PFSK-1 (cell line): ENCODE data around the gene KLHL36.

Experiments
- FOXP2 ChIP-seq: optimal IDR thresholded peaks from 2 replicates; pipeline ENCODE3; 2011; ENCODE audit warnings: borderline replicate concordance, control low read depth, inconsistent platforms; ENCODE audit not compliant: insufficient read depth; ENCODE audit errors: extremely low read length, extremely low read depth
- POLR2AphosphoS5 ChIP-seq: IDR thresholded peaks from 2 replicates; pipeline ENCODE4 v1.6.1; 2012; ENCODE audit warnings: low read depth, mild to moderate bottlenecking, control low read depth, low read length, moderate library complexity
- REST ChIP-seq, 2 experiments: IDR thresholded peaks; 2 replicates each; pipeline versions ENCODE4 v1.6.1 to v1.8.0; 2011 to 2012; ENCODE audit warnings: low read depth in 2 of 2, low read length in 2 of 2, control low read depth in 1 of 2, inconsistent platforms in 1 of 2, mild to moderate bottlenecking in 1 of 2, moderate library complexity in 1 of 2; ENCODE audit not compliant: insufficient read depth in 1 of 2
- SIN3A ChIP-seq: IDR thresholded peaks from 2 replicates; pipeline ENCODE4 v1.6.1; 2012; ENCODE audit warnings: mild to moderate bottlenecking, low read length, moderate library complexity, borderline replicate concordance; ENCODE audit not compliant: insufficient read depth
- TAF1 ChIP-seq: IDR thresholded peaks from 2 replicates; pipeline ENCODE4 v1.6.1; 2012; ENCODE audit warnings: low read length, control low read depth, borderline replicate concordance; ENCODE audit not compliant: insufficient read depth

KLHL36 gene

GRCh38 chr16:84672276-84673202 lies 24.2 kb downstream of the KLHL36 start:
- no peak for TF ChIP-seq FOXP2
- no peak for TF ChIP-seq TAF1
- TF ChIP-seq SIN3A: no peak
- TF ChIP-seq POLR2AphosphoS5: no peak

DNA sequence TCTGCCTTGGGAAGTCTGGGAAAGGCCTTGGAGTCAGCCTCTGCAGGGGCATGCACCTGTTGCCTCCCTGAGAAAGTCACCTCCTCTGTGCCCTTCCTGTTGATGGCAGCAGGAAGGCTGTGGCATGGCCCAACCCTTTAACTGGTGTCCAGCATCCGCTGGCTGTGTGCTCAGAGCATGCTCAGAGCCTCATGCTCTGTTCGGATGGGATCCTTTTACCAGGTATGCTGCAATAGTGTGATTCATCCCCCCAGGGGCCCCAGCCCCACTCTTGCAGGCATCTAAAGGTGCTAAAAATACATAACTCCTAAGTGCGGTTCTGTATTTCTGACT lies 24.9 kb downstream of the KLHL36 start:
- TF ChIP-seq FOXP2 (no peak), POLR2AphosphoS5 (no peak), REST (IDR thresholded peaks at IDR 0.05; ENCODE audit: insufficient read depth in 1 of 2, low read depth in 2 of 2, low read length in 2 of 2) (no peak)

DNA sequence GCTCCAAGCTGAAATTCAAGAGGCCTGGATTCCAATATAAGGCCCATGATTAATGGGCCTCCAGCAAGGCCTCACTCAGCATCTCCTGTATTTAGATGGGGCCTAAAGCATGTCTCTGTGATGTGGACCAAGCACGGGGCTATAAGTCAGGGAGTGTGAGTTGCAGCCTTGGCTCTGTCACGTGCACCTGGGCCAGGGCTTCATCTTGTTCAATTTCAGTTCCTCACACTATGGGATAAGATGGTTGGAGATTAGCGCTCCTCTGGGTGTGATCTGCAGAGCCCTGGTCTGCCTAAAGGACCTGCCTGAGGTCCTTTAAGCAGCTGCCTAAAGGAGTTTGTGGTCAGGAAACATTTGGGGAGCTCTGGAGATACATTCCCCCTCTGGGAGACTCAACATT lies 25.2 kb downstream of the KLHL36 start:
- TF ChIP-seq FOXP2 (no peak), TAF1 (no peak), REST (IDR thresholded peaks at IDR 0.05; ENCODE audit: insufficient read depth in 1 of 2, low read depth in 2 of 2, low read length in 2 of 2) (no peak)

DNA sequence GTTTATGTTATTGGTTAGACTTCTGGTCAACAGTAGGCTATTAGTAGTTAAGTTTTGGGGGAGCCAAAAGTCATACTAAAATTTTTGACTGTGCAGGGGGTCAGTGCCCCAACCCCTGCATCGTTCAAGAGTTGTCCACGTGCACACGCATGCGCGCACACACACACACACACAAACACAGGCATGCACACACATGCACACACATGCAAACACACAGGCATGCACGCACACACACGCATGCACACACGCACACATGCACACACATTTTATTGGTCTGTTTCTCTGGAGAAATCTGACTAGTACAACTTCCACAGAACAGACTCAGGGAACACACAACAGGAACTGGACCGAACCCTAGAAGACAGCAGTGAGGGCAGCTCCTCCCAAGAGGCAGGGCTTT lies 27.1 kb downstream of the KLHL36 start:
- TF ChIP-seq TAF1: no peak
- no peak for TF ChIP-seq SIN3A
- TF ChIP-seq POLR2AphosphoS5: no peak

DNA sequence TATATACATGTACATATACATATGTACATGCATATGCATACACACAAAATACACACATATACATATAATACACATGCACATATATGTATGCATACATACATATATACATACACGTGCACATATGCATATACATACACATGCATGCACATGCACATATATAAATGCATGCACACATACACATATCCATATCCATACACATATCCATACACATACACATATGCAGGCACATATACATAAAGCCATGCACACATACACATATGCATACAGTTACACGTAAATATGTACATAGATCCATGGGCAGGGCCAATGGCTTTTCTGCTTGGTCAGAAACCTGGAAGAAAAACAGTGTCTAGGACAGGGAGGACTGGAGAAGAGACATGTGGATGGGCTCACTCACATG lies 27.6 kb downstream of the KLHL36 start:
- TF ChIP-seq SIN3A: no peak
- no peak for TF ChIP-seq POLR2AphosphoS5
- TF ChIP-seq TAF1: no peak
- no peak for TF ChIP-seq REST (IDR thresholded peaks at IDR 0.05; ENCODE audit: insufficient read depth in 1 of 2, low read depth in 2 of 2, low read length in 2 of 2)
- no peak for TF ChIP-seq FOXP2

- TF ChIP-seq TAF1: no peak
Measured at GRCh38 chr16:84677017-84677803, 28.9 kb downstream of the KLHL36 start.
